Mucosa of descending colon (tissue), 3 donors: ENCODE measurements around the gene PRRG2. TPM values are rescaled to one million over a fixed set of nuclear protein-coding genes. Genes with fewer than 3 reads are reported as not detected.

Experiments
- ATAC-seq: fragments of 200-7000 bp; cut with Tn5 transposase; one replicate; pipeline ENCODE4 v1.9.1; 2020; ENCODE audit warnings: mild to moderate bottlenecking, moderate library complexity
- DNase-seq, 3 donors: peaks; one replicate each; pipeline ENCODE4 v3.0.0-alpha.2; 2020
- H3K36me3 ChIP-seq: fragments of 200-600 bp; one replicate; pipeline ENCODE4 v1.8.0; 2021; ENCODE audit warnings: low read depth, mild to moderate bottlenecking
- H3K4me1 ChIP-seq: fragments of 200-600 bp; one replicate; pipeline ENCODE4 v1.8.0; 2021; ENCODE audit warnings: low read depth, mild to moderate bottlenecking
- H3K4me3 ChIP-seq: fragments of 200-600 bp; one replicate; pipeline ENCODE4 v1.8.0; 2021; ENCODE audit warnings: mild to moderate bottlenecking
- H3K9me3 ChIP-seq: fragments of 200-600 bp; one replicate; pipeline ENCODE4 v1.8.0; 2021; ENCODE audit warnings: mild to moderate bottlenecking
- intact Hi-C, 2 donors: fragments of 100-400 bp; cut with DNase I in 1 of 2; cut with micrococcal nuclease in 1 of 2; formaldehyde crosslinking; loops; one replicate each; pipeline versions ENCODE4 v1.11.0 to v1.11.1; 2022; cut with DNase I, micrococcal nuclease
- total RNA-seq, 3 donors: library from RNA; stranded (reverse); fragmentation: NEBNext Ultra II Directional in 2 of 3; extraction: Animal tissue kit (Norgen Biotek cat#: 25700) in 2 of 3; gene quantifications; one replicate each; pipeline versions ENCODE4 v1.2.1 to v1.2.4, GENCODE V29; 2021 to 2023
- TF ChIP-seq, protein P1 (sequence below): fragments of 200-600 bp; IDR thresholded peaks from one replicate; pipeline ENCODE4 v1.8.0; 2022; ENCODE audit warnings: antibody characterized with exemption, mild to moderate bottlenecking
- donor health status: DM: no; HTN: no; CAD: no; lungs with moderate emphysema.
- donor health status: DM: no; HTN: no; CAD: no.
- donor health status: DM: no; HTN: yes; CAD: no.

PRRG2 gene
- total RNA-seq, 3 donors from 2014 or later, result 9.1 to 25.1 (median 18.9) TPM

GRCh38 chr19:49559443-49559842, 21.7 kb upstream of the PRRG2 start:
- Histone ChIP-seq H3K4me3 (no peak overlapping the region), H3K4me1 (peaks cover 55% of the 10 kb centered on the region), H3K9me3 (no peaks in the 10 kb centered on the region), H3K36me3 (no peaks in the 10 kb centered on the region)
- no peak for ATAC-seq
- no peak for DNase-seq
- intact Hi-C loops, result no loop called here
- TF ChIP-seq, protein P1, sequence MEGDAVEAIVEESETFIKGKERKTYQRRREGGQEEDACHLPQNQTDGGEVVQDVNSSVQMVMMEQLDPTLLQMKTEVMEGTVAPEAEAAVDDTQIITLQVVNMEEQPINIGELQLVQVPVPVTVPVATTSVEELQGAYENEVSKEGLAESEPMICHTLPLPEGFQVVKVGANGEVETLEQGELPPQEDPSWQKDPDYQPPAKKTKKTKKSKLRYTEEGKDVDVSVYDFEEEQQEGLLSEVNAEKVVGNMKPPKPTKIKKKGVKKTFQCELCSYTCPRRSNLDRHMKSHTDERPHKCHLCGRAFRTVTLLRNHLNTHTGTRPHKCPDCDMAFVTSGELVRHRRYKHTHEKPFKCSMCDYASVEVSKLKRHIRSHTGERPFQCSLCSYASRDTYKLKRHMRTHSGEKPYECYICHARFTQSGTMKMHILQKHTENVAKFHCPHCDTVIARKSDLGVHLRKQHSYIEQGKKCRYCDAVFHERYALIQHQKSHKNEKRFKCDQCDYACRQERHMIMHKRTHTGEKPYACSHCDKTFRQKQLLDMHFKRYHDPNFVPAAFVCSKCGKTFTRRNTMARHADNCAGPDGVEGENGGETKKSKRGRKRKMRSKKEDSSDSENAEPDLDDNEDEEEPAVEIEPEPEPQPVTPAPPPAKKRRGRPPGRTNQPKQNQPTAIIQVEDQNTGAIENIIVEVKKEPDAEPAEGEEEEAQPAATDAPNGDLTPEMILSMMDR, result no peak

- Histone ChIP-seq H3K4me1 (peaks cover 54% of the 10 kb centered on the region), H3K9me3 (no peaks in the 10 kb centered on the region), H3K4me3 (no peak overlapping the region), H3K36me3 (no peaks in the 10 kb centered on the region)
- ATAC-seq, result no peak
- intact Hi-C loops, result no loop called here
- TF ChIP-seq, protein P1, result no peak
- peak in 2 of 3 donors; percentile 33 to 54 for DNase-seq
These were observed 21.2 kb upstream of the PRRG2 start for GRCh38 chr19:49559928-49560327.

- Histone ChIP-seq H3K9me3 (no peaks in the 10 kb centered on the region), H3K4me3 (no peak overlapping the region), H3K4me1 (peaks cover 54% of the 10 kb centered on the region), H3K36me3 (no peaks in the 10 kb centered on the region)
- intact Hi-C loops, result no loop called here
- peak; percentile 67 to 73 (median 69) for DNase-seq
- peak; percentile 15 for ATAC-seq
- TF ChIP-seq, protein P1, result no peak
These were observed 20.7 kb upstream of the PRRG2 start for GRCh38 chr19:49560358-49560900.

GRCh38 chr19:49564616-49565045, 16.5 kb upstream of the PRRG2 start:
- DNase-seq, result peak in 1 of 3 donors; percentile 68
- intact Hi-C loops, result no loop called here

DNA sequence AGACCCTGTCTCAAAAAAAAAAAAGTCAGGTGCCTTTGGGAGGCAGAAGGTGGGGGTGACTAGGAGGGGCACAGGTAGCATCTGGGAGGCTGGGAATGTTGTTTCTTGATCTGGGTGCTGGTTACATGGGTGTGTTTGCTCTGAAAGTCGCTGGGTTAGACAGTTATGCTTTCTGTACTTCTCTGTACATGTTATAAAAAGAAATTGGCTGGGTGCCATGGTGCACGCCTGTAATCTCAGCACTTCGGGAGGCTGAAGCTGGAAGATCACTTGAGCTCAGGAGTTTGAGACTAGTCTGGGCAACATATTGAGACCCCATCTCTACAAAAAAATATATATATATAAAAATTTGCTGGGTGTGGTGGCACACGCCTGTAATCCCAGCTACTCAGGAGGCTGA, 15.9 kb upstream of the PRRG2 start:
- TF ChIP-seq, protein P1, result no peak
- H3K4me1 ChIP-seq, result peaks cover 73% of the 10 kb centered on the region
- ATAC-seq, result peak; percentile 45
- peak in 2 of 3 donors; percentile 55 to 91 for DNase-seq
- no peaks in the 10 kb centered on the region for H3K36me3 ChIP-seq
- H3K4me3 ChIP-seq, result no peak overlapping the region
- no peaks in the 10 kb centered on the region for H3K9me3 ChIP-seq
- intact Hi-C loops, result no loop called here

More at GRCh38 chr19:49564616-49565045, 16.5 kb upstream of the PRRG2 start:
- ATAC-seq, result peak; percentile 67
- Histone ChIP-seq H3K9me3 (no peaks in the 10 kb centered on the region), H3K4me3 (no peak overlapping the region), H3K4me1 (peaks cover 74% of the 10 kb centered on the region), H3K36me3 (no peaks in the 10 kb centered on the region)
- TF ChIP-seq, protein P1, result no peak
